HG02970 (cell line): Measurements from ENCODE around the gene PLIN3.
A peak's percentile ranks its signal among the peaks of the same experiment; 100 is the strongest.
"Not testable (repeated sequence)": the region's sequence is repeated elsewhere in the genome, so short reads cannot be mapped to it uniquely, and the experiment has no call there.

Source experiments
- ATAC-seq: cut with Tn5 transposase; IDR thresholded peaks from one replicate; pipeline ENCODE4 v1.9.1; 2021; ENCODE audit warnings: mild to moderate bottlenecking, moderate library complexity, moderate number of reproducible peaks; ENCODE audit not compliant: unreplicated experiment, low FRiP score

The PLIN3 gene

GRCh38 chr19:4851551-4852290 lies 15.7 kb downstream of the PLIN3 start:
- no peak for ATAC-seq

GRCh38 chr19:4849019-4849418 lies 18.4 kb downstream of the PLIN3 start:
- no peak for ATAC-seq

DNA sequence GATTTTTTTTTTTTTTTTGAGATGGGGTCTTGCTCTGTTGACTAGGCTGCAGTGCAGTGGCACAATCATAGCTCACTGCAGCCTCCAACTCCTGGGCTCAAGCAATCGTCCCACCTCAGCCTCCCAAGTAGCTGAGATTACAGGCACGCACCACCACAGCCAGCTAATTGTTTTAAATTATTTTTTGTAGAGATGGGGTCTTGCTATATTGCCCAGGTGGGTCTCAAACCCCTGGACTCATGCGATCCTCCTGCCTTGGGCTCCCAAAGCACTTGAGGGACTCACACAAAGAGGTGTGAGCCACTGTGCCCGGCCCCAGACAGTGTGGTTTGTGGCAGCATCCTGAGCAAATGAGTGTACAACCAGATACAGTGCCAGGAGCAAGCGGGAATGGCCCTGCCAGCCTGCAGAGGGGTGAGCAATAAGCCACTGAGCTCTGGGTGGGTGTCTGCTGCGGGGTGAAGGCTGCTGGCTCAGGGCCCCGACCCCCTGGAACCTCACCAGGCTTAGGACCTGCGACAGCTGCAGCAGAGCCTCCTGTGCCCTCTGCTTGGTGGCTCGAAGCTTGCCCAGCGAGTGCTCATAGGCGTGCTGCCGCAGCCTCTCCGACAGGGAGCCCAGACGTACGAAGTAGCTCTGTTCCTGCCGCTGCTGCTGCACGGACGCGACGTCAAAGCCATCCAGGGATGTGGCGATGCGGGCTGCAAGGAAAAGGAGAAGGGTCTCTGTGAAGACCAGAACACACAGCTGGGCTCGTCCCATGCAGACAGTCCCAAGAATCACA lies 20.1 kb downstream of the PLIN3 start:
- no peak for ATAC-seq

DNA sequence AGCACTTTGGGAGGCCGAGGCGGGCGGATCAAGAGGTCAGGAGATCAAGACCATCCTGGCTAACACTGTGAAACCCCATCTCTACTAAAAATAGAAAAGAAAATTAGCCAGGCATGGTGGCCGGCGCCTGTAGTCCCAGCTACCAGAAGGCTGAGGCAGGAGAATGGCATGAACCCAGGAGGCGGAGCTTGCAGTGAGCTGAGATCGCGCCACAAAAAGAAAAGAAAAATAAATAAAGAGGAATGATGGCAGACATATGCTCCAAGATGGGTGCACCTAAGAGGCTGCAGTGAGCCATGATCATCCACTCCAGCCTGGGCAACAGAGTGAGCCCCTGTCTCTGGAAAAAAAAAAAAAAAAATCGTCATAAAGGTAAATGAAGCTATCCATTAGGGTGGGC lies 21.5 kb downstream of the PLIN3 start:
- not testable (repeated sequence) for ATAC-seq

DNA sequence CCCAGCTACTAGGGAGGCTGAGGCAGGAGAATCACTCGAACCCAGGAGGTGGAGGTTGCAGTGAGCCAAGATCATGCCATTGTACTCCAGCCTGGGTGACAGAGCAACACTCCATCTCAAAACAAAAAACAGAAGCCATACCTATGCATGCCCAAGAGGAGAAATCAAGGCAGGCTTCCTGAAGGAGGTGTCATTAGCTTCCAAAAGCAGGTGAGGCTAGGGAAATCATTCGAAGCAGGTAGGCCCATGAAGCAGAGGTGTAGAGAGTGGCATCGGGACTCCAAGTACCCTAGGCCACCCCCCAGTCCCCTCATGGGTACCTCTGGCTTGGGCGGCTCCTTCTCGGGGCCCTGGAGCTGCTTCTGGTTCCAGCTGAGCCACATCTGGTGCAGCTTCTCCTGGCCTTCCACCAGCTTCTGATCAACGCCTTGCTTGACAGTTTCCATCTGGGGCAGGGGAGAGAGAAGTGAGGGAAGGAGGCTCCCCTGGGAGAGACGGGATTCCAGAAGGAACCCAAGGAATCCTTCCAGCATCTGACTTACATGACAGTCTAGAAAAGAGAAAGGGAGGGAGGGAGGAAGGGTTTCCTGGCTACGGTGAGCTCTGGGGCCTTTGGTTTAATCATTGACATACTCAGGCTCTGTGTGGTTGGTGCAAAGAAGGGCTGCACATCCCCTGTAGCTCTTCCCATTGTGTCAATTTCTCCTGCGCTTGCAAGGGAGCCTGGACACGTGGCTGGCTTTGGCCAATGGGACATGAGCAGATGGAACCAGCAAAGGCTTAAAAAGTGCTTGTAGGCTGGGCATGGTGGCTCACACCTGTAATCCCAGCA lies 22.9 kb downstream of the PLIN3 start:
- ATAC-seq = no peak

GRCh38 chr19:4843647-4843965 lies 23.9 kb downstream of the PLIN3 start:
- no peak for ATAC-seq

GRCh38 chr19:4839192-4839591 lies 28.3 kb downstream of the PLIN3 start:
- no peak for ATAC-seq

DNA sequence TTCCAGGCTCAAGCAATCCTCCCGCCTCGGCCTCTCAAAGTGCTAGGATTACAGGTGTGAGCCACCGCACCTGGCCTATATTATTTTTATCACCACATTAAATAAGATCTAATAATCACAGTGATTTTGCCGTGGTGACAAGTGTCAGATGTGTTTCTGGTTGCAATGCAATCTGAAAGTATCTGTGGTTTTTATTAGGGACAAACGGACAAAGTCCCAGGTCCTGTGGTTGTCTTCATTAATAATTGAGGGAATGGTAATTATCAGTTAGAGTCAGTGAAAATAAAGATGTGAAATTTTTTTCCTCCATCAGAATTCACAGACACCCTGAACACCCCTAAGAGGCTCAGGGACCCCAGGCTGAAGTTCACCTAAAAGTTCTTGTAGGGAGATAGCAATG lies 34.7 kb downstream of the PLIN3 start:
- ATAC-seq = no peak

DNA sequence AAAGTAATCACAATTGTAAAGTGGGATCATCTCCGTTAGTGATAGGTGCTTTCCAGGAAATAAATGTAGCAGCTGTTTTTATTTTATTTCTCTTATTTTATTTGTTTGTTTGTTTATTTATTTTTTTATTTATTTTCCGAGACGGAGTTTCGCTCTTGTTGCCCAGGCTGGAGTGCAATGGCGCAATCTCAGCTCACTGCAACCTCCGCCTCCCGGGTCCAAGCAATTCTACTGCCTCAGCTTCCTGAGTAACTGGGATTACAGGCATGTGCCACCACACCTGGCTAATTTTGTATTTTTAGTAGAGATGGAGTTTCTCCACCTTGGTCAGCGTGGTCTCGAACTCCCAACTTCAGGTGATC lies 35.5 kb downstream of the PLIN3 start:
- not testable (repeated sequence) for ATAC-seq

- ATAC-seq = peak; percentile 69
These were observed 36.0 kb downstream of the PLIN3 start, which contains the start of gene TICAM1 for GRCh38 chr19:4831304-4831978. TICAM1 (minus strand) TSS chr19:4831712; CDS start chr19:4818377, 13,335 bp downstream.

DNA sequence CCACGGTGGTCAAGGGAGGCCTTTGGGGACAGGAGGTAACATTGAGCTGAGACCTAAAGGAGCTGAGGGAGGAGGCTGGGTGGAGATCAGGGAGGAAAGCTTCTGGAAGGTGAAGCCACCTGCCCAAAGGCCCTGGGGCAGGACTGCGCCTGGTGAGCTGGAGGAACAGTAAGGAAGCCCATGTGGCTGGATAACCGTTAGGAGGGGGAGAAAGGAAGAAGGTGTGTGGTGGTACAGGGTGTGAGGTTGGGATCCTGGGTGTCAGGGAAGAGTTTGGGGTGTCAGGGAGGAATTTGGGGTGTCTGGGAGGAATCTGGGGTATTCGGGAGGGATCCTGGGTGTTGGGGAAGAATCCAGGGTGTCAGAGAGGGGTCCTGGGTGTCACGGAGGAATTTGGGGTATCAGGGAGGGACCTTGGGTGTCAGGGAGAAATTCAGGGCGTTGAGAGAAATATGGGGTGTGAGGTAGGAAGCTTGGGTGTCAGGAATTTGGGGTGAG lies 36.6 kb downstream of the PLIN3 start:
- no peak for ATAC-seq

DNA sequence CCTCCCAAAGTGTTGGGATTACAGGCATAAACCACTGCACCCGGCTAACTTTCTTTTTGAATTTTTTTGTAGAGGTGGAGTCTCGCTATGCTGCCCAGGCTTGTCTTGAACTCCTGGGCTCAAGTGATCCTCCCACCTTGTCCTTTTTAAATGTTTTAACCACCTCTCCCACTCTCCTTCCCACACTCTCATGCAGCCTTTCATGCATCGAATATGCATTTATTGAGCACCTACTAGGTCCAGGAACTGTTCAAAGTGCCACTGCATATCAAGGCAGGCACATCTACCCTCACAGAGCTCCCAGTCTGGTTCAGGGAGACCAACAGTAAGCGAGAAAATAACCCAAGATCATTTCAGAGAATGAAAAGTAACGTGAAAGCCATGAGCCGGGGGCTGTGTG lies 37.1 kb downstream of the PLIN3 start:
- no peak for ATAC-seq

GRCh38 chr19:4829001-4829712 lies 38.3 kb downstream of the PLIN3 start:
- no peak for ATAC-seq

- no peak for ATAC-seq
These were observed 43.9 kb downstream of the PLIN3 start for GRCh38 chr19:4823577-4823976.

DNA sequence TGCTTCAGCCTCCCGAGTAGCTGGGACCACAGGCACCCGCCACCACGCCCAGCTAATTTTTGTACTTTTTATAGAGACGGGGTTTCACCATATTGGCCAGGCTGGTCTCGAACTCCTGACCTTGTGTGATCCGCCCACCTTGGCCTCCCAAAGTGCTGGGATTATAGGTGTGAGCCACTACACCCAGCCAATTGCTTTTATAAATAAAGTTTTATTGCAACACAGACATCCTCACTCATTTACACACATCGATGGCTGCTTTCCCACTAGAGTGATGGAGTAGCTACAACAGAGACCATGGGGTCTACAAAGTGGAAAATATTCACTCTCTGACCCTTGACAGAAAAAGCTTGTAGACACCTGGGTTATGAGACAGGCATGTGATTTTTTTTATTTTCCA lies 45.1 kb downstream of the PLIN3 start:
- ATAC-seq = not testable (repeated sequence)

GRCh38 chr19:4821265-4821664 lies 46.2 kb downstream of the PLIN3 start:
- ATAC-seq = no peak

- ATAC-seq = no peak
These were observed 49.8 kb downstream of the PLIN3 start for GRCh38 chr19:4817467-4818277.

GRCh38 chr19:4816950-4817278 lies 50.6 kb downstream of the PLIN3 start:
- ATAC-seq = no peak
